ENCODE data around the gene BCAS1. TPM values are rescaled to one million over a fixed set of nuclear protein-coding genes. Genes with fewer than 3 reads are reported as not detected.

The BCAS1 gene
- total RNA-seq, 1 experiment from 2014 or later: 0.17 TPM

DNA sequence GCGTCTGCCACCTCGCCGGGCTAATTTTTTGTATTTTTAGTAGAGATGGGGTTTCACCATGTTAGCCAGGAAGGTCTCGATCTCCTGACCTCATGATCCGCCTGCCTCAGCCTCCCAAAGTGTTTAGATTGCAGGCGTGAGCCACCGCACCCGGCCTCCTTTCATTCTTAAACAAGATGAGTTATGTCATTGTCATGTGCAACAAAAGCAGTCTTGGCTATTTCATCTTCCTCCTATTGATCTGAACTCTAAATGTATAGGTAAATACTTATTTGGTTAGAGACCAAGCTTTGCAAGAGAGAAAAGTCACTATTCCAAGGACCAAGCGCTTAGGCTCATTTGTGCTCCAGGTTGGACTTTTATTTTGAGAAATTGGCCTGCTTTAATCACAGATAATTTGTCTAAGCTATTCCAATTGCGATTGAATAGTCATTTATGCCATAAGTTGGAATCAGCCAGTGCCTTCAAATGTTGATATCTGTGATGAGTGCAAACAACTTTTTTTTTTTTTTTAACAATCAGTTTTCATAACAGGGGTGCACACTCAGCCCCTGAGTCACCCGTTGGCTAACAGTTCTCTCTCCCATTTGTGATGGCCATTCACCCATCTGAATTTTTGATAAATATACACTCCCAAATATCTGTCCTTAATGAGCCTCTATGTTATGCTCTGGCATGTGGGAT, 167.3 kb downstream of the BCAS1 start:
- H3K9ac ChIP-seq (ENCODE audit: low read length): no peak overlapping the region
- intact Hi-C loops (cut with micrococcal nuclease): no loop called here
- no peaks in the 10 kb centered on the region for H3K79me2 ChIP-seq (ENCODE audit: insufficient read depth, low read length)
- no peaks in the 10 kb centered on the region for H3K36me3 ChIP-seq (ENCODE audit: control insufficient read depth in 1 of 2, insufficient read depth in 2 of 2, low read length in 2 of 2)
- ChIA-PET POLR2A (no interaction called here), RAD21 (ENCODE audit: low non-redundant PET in 1 of 2, low total read pairs in 2 of 2, uncharacterized antibody in 2 of 2, unreplicated experiment in 2 of 2) (no interaction called here), CTCF (no interaction called here)
- peaks cover 23 to 55% of the 10 kb centered on the region in 2 experiments for H3K4me1 ChIP-seq (ENCODE audit: control insufficient read depth in 1 of 2, insufficient read depth in 2 of 2, low read length in 2 of 2)
- H4K20me1 ChIP-seq (ENCODE audit: insufficient read depth): no peaks in the 10 kb centered on the region
- H2AFZ ChIP-seq (ENCODE audit: low read depth, low read length, poor library complexity, severe bottlenecking): no peak overlapping the region
- no peaks in the 10 kb centered on the region for H3K9me3 ChIP-seq (ENCODE audit: control insufficient read depth in 1 of 2, insufficient read depth in 1 of 2, low read depth in 1 of 2, low read length in 2 of 2)
- no peak for TF ChIP-seq REST (IDR thresholded peaks at IDR 0.05; ENCODE audit: low read depth)
- no peak for TF ChIP-seq RAD21 (IDR thresholded peaks at IDR 0.05; ENCODE audit: low read depth)
- TF ChIP-seq SRF (IDR thresholded peaks at IDR 0.05; ENCODE audit: low read depth): no peak
- TF ChIP-seq ZNF274 (IDR thresholded peaks at IDR 0.05; ENCODE audit: low read depth, low read length): no peak
- no peak for TF ChIP-seq SP1 (IDR thresholded peaks at IDR 0.05; ENCODE audit: low read depth)
- no peak for TF ChIP-seq FOSL1 (IDR thresholded peaks at IDR 0.05; ENCODE audit: low read depth)
- TF ChIP-seq EZH2phosphoT487 (IDR thresholded peaks at IDR 0.05; ENCODE audit: borderline replicate concordance): no peak
- no peak for TF ChIP-seq SIN3A (IDR thresholded peaks at IDR 0.05; ENCODE audit: low read depth)
- no peak for TF ChIP-seq EGR1 (IDR thresholded peaks at IDR 0.05; ENCODE audit: low read depth)
- H3K4me2 ChIP-seq (ENCODE audit: low read length): no peak overlapping the region
- no peak overlapping the region for H3K4me3 ChIP-seq (replicated peaks in 1 of 2; ENCODE audit: low read depth in 1 of 2, low read length in 2 of 2)
- no peaks in the 10 kb centered on the region for H3K9me2 ChIP-seq (ENCODE audit: insufficient read depth)
- DNase-seq (ENCODE audit: low read depth, low spot score): no peak
- no peaks in the 10 kb centered on the region for H3K27me3 ChIP-seq (ENCODE audit: insufficient read depth, low read length)
- no peak for ATAC-seq
- no TSS peak for BruUV-seq (replicated peaks)
- no peak overlapping the region for H3K27ac ChIP-seq (ENCODE audit: low read depth, low read length)
